Parathyroid adenoma (tissue), 2 donors: ENCODE measurements around the gene SLC24A4.
A peak's percentile ranks its signal among the peaks of the same experiment; 100 is the strongest.

Experiments
- H2AFZ ChIP-seq: fragments of 300-600 bp; sonication (generic); one replicate; pipeline ENCODE4 v1.7.0; 2017; ENCODE audit warnings: antibody characterized with exemption, mild to moderate bottlenecking
- H3K27ac ChIP-seq: fragments of 300-600 bp; sonication (generic); one replicate; pipeline ENCODE4 v1.7.0; 2017
- H3K27me3 ChIP-seq: fragments of 300-600 bp; sonication (generic); one replicate; pipeline ENCODE4 v1.7.0; 2017; ENCODE audit warnings: low read length; ENCODE audit not compliant: control insufficient read depth, insufficient read depth
- H3K36me3 ChIP-seq: fragments of 300-600 bp; sonication (generic); one replicate; pipeline ENCODE4 v1.7.0; 2017; ENCODE audit warnings: low read length; ENCODE audit not compliant: control insufficient read depth, insufficient read depth
- H3K4me1 ChIP-seq: fragments of 300-600 bp; sonication (generic); one replicate; pipeline ENCODE4 v1.7.0; 2017; ENCODE audit warnings: control low read depth
- H3K4me2 ChIP-seq: fragments of 300-600 bp; sonication (generic); one replicate; pipeline ENCODE4 v1.7.0; 2017; ENCODE audit warnings: low read length
- H3K4me3 ChIP-seq: fragments of 300-600 bp; sonication (generic); one replicate; pipeline ENCODE4 v1.7.0; 2017; ENCODE audit warnings: low read depth, low read length
- H3K79me2 ChIP-seq: fragments of 300-600 bp; sonication (generic); one replicate; pipeline ENCODE4 v1.7.0; 2017; ENCODE audit warnings: control low read depth
- H3K9ac ChIP-seq: fragments of 300-600 bp; sonication (generic); one replicate; pipeline ENCODE4 v1.7.0; 2017; ENCODE audit warnings: mild to moderate bottlenecking
- H3K9me3 ChIP-seq: fragments of 300-600 bp; sonication (generic); one replicate; pipeline ENCODE4 v1.7.0; 2017; ENCODE audit warnings: low read length; ENCODE audit not compliant: control insufficient read depth
- CTCF ChIP-seq: fragments of 300-600 bp; sonication (generic); IDR thresholded peaks from one replicate; pipeline ENCODE4 v1.7.0; 2017; ENCODE audit warnings: antibody characterized with exemption, mild to moderate bottlenecking
- donor health status: primary hyperparathyroidism.

Gene SLC24A4

GRCh38 chr14:92511453-92512238 lies 188.7 kb downstream of the SLC24A4 start:
- no peak for TF ChIP-seq CTCF
- Histone ChIP-seq H3K9ac (no peak overlapping the region), H3K36me3 (no peaks in the 10 kb centered on the region), H3K4me3 (no peak overlapping the region), H3K4me2 (no peak overlapping the region), H2AFZ (no peak overlapping the region), H3K27ac (no peak overlapping the region), H3K4me1 (peaks cover 4% of the 10 kb centered on the region), H3K9me3 (no peaks in the 10 kb centered on the region), H3K79me2 (peaks cover 7% of the 10 kb centered on the region), H3K27me3 (no peaks in the 10 kb centered on the region)

GRCh38 chr14:92512807-92513203 lies 189.8 kb downstream of the SLC24A4 start:
- TF ChIP-seq CTCF, result no peak
- Histone ChIP-seq H3K4me3 (peak overlapping the region; percentile 69), H3K79me2 (peaks cover 18% of the 10 kb centered on the region), H3K27me3 (no peaks in the 10 kb centered on the region), H2AFZ (peak overlapping the region; percentile 99), H3K4me1 (peaks cover 11% of the 10 kb centered on the region), H3K9me3 (no peaks in the 10 kb centered on the region), H3K4me2 (peak overlapping the region; percentile 85), H3K9ac (no peak overlapping the region), H3K27ac (no peak overlapping the region), H3K36me3 (no peaks in the 10 kb centered on the region)

- Histone ChIP-seq H3K79me2 (peaks cover 18% of the 10 kb centered on the region), H3K4me2 (peak within 1 kb of the TSS; percentile 85), H3K9ac (peak within 1 kb of the TSS; percentile 71), H3K9me3 (no peaks in the 10 kb centered on the region), H3K36me3 (no peaks in the 10 kb centered on the region), H3K27me3 (no peaks in the 10 kb centered on the region), H3K27ac (peak within 1 kb of the TSS; percentile 60), H3K4me3 (peak within 1 kb of the TSS; percentile 69), H2AFZ (peak within 1 kb of the TSS; percentile 99), H3K4me1 (peaks cover 11% of the 10 kb centered on the region)
- no peak for TF ChIP-seq CTCF
Observed at GRCh38 chr14:92513204-92513965, 190.4 kb downstream of the SLC24A4 start, which contains the start of gene RIN3. TSS of gene RIN3 (plus strand) at chr14:92513781. CDS start at chr14:92513933, 152 bp downstream.

- Histone ChIP-seq H3K4me1 (peaks cover 11% of the 10 kb centered on the region), H3K9ac (peak overlapping the region; percentile 71), H3K27ac (peak overlapping the region; percentile 60), H3K4me3 (peak overlapping the region; percentile 69), H2AFZ (peak overlapping the region; percentile 99), H3K79me2 (peaks cover 22% of the 10 kb centered on the region), H3K36me3 (no peaks in the 10 kb centered on the region), H3K27me3 (no peaks in the 10 kb centered on the region), H3K4me2 (peak overlapping the region; percentile 85), H3K9me3 (no peaks in the 10 kb centered on the region)
- no peak for TF ChIP-seq CTCF
Observed at GRCh38 chr14:92513966-92514843, 191.2 kb downstream of the SLC24A4 start.
